Non-pigmented ciliary epithelial cell (primary cell): ENCODE results near the gene PTPRN2.

Experiments
- DNase-seq: peaks from one replicate; pipeline ENCODE4 v3.0.0-alpha.2; 2010; ENCODE audit warnings: low read depth

The PTPRN2 gene

DNA sequence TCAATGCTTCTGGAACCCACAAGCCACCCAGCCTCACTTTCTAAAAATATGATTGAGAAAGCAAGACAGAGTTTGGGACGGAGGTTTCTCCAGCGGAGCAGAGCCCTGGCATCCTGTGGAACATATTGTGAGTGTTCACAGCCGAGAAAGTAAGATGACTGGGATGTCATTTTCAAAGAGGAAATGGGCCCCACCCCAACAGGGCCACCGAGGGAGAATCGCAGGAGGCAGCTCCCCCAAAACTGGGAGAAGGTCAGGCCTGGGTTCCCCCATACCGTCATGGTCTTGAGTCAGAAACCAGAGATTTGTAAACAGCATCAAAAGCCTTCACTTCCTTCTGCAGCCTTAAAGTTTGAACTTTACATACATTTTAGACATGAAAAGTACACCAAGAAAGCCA is 560.0 kb downstream of the PTPRN2 start:
- DNase-seq, result no peak

DNA sequence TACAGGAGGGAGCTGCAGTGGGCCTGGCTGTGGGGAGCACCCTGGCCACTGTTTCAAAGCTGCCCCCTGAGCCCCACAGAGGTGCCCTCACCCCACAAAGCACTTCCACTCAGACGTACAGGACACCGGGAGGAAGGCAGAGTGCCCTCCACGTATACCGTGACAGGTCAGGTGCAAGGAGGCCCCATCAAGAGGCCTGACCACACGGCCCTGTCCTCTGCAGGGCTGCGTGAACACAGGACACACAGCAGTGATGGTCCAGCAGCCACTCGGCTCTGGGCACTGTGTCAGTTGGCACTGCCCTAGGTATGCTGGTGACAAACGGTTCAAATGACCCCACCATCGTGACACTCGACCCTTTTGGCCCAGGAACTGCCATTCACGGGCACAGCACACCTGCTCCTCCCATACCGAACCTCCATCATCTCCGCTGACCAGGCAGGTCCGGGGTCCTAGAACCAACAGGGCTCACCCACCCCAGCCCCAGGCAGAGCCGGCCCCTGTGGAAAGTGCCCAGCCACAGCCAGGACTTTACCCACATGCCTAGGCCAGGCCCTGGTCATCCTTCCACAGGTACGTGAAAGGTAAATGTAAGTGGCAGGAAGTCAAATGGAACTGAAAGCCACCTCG is 560.9 kb downstream of the PTPRN2 start:
- no peak for DNase-seq

DNA sequence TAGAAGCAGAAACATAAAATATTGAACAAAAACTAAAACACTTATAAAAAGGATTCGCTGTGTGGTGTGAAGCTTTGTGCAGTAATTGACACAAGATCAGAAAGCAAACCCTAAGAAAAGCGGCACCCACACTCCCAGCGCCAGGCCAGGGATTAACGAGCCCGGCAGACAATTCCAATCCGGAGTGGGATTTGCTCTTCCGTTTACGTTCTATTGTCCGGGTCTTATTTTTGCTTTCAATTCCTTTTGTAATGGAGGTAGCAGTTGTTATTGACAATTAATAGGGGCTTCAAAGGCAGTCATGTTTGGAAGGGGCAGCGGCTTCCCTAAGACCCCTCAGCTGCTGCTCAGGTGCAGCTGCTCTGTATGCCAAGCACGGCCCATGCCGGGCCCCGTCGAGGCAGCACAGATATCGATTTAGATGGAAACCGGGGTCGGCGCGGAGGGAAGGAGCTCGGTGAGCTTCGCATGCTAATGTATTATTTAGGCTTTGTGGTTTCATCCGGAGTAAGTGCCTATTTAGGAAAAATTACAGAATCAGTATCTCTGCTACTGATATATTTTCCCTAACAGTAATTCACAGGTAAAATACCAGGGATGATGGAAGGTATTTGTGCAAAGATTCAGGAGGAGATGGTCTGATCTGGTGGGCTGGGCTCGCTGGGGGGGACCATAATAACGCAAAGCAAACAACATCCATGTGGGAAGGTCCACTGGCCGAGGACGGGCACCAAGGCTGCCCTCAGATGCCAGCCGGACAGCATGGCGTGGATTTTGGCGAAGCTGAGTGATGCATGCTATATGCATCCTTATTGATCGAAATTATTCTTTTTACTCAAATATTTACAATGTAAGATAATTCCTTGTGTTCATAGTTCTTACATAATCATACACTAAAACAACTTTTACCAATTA is 561.7 kb downstream of the PTPRN2 start:
- DNase-seq, result no peak

GRCh38 chr7:158024881-158025280 is 562.7 kb downstream of the PTPRN2 start:
- no peak for DNase-seq

GRCh38 chr7:158024351-158024715 is 563.3 kb downstream of the PTPRN2 start:
- no peak for DNase-seq

DNA sequence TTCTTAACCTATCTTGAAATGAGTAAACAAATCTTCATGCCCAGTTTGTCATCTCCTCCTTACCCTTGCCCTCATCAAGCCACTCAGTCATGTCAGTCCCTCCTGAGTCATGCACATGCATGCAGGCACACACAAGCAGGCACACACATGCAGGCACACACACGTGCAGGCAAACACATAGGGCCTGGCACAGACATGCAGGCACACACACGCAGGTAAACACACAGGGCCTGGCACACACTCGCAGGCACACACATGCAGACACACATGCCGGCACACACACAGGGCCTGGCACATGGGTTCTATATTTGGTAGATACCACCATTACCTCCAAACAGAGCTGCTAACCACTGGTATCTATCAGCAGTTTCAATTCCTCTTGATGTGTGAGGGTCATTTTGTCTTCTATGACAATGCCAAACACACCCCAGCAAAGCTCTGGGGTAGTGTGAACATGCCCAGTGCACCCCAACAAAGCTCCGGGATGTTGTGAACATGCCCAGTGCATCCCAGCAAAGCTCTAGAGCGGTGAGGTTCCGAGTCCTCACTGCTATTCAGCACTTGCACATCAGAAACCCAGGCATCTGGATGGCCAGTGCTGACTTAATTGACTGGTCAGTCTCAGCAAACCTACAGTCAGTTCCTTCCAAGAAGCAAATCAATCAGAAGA is 563.8 kb downstream of the PTPRN2 start:
- DNase-seq, result no peak

DNA sequence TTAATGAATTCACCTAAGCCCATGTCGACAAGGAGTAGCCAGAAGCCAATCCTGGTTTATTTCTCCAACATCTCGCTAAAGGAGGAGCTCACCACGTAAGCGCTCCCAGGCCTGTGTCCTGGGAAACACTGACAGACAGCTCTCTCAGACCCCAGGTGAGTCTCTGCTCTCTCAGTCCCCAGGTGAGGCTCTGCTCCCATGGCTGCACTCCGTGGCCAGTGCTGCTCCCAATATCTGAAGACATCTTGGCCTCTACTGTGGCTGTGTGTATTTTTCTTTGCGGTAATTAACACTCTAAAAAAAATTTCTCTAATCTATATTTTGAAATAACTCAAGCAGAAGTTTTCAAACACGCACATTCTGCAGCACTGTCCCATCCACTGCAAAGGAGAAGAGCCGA is 564.5 kb downstream of the PTPRN2 start:
- DNase-seq, result no peak

DNA sequence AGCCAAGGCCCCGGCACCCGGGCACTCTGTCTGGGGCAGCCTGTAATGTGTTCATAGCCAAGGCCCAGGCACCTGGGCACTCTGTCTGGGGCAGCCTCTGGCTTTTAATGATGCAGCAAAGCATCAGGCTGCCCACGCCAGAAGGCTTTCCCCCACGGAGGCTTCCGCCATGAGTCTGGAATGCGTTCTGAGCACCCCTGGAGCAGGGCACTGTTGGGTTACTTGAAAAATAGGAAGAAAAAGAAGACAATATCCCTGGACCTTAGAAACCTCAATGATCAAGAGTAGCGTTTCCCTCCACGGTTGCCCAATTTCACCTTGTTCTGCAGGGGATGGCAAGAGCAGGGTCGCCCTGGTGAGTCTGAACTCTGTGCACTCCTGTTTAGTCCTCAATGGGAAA is 565.0 kb downstream of the PTPRN2 start:
- no peak for DNase-seq

GRCh38 chr7:158021836-158022235 is 565.8 kb downstream of the PTPRN2 start:
- no peak for DNase-seq

DNA sequence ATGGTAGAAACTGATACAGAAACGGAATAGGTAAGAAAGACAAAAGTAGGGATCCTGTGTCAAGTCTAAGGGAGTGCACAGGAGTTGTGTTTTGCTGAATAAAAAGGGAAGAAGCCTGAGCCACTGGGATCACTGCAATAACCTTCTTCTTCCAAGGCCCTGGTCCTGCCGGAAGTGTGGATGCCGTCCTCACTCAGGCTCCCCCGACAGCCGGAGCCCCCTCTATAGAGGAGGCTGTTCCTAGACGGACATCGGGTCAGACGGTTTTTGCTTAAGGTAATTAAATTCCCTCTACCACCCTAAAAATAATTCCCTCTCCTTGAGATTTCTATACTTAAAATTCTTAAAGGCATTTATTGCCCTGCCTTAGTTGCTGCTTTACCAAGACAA is 566.9 kb downstream of the PTPRN2 start:
- DNase-seq, result no peak

GRCh38 chr7:158019726-158020705 is 567.6 kb downstream of the PTPRN2 start:
- no peak for DNase-seq

- no peak for DNase-seq
Observed at GRCh38 chr7:158018971-158019645, 568.5 kb downstream of the PTPRN2 start.

DNA sequence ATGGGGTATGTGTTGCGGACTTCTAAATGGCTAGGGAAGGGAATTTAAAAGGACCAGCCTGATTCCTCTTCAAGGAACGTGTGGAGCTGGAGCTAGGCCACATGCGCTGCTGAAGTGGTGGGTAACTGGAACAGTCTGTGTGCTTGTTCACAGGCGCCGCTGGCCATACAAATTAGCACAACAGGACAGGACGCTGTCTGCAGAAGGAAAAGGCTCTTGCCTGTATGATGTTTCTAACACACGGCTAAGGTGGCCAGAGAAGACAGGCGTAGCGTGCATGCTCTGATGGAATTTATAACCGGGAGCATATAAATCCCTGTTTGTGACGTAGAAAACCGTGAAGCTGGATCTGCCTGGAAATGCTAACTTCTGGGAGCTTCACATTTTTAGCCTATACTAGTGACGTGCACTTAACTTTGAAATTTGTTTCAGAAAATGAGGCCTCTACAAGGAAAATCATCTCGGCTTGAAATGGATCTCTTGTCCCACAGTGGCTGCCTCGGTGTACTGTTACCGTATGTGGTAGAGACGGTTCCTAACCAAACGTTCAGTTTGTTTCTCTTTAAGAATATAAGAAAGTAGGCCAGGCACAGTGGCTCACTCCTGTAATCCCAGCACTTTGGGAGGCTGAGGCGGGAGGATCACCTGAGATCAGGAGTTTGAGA is 569.4 kb downstream of the PTPRN2 start:
- DNase-seq, result no peak

- DNase-seq, result no peak
Observed at GRCh38 chr7:158017111-158018097, 570.2 kb downstream of the PTPRN2 start.

GRCh38 chr7:158016180-158017097 is 571.2 kb downstream of the PTPRN2 start:
- DNase-seq, result no peak

- no peak for DNase-seq
Observed at GRCh38 chr7:158015403-158016179, 572.0 kb downstream of the PTPRN2 start.

DNA sequence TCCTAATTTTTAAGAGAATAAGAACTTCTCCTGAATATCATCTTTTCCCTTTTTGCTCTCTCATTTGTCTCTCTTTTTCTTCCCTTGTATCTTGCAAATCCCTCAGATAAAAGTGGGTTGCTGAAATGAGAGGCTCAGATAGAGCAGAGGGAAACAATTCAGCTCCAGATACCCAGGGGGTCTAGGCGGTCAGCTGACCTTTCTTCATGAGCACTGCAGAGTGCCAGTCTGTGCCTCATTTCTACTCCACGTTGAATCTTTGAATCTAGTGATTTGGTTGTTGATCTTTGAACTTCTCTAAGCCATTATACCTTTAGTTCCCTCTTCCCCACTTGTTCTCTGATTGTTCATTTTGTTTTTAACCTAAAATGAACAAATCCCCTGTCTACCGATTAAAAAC is 572.6 kb downstream of the PTPRN2 start:
- DNase-seq, result no peak
